Measurements from ENCODE around the gene CMPK1. TPM values are rescaled to one million over a fixed set of nuclear protein-coding genes. Genes with fewer than 3 reads are reported as not detected.

The CMPK1 gene
- total and polyA plus RNA-seq, 2 of the 4 experiments (the other 2 are of a cell fraction): 23.1 to 31.9 TPM

DNA sequence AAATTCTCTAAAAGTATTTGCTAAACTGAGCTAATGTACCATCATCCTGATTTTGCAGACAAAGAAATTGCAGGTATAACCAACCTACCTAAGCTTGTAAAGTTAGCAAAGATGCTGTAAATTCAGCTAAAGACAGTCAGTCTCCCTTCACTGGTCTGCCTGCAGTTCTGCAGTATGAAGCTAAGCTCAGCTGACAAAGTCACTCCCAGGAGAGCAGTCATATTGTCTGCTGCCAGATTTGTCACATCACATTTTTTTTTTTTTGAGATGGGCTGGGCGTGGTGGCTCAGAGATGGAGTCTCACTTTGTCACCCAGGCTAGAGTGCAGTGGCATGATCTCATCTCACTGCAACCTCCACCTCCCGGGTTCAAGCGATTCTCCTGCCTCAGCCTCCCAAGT is 8.9 kb upstream of the CMPK1 start:
- no peak overlapping the region for H3K23ac ChIP-seq (ENCODE audit: low read depth, low read length)
- no peak for TF ChIP-seq FOS (IDR thresholded peaks at IDR 0.05; ENCODE audit: low read depth, low read length)
- TF ChIP-seq MXI1 (IDR thresholded peaks at IDR 0.05; ENCODE audit: borderline replicate concordance, low read depth, low read length): no peak
- TF ChIP-seq CEBPB (IDR thresholded peaks at IDR 0.05; ENCODE audit: low read depth, low read length): no peak
- no peak overlapping the region for H3K14ac ChIP-seq (replicated peaks; ENCODE audit: low read depth, low read length)
- H3K9me1 ChIP-seq (ENCODE audit: insufficient read depth, low read length): no peaks in the 10 kb centered on the region
- no peak overlapping the region for H4K5ac ChIP-seq (ENCODE audit: low read depth, low read length)
- H3K36me3 ChIP-seq (ENCODE audit: control insufficient read depth, insufficient read depth, low read length): no peaks in the 10 kb centered on the region
- DNase-seq (no peak), ATAC-seq (ENCODE audit: low read depth) (no peak)
- ChIA-PET POLR2A (ENCODE audit: unreplicated experiment) (interaction anchor here (1.1 kb wide), 1 partner anchor 9 kb away, joined by 4 read pairs; the partner anchor contains the start of gene CMPK1), CTCF (no interaction called here)
- H4K8ac ChIP-seq (ENCODE audit: low read depth in 2 of 2, low read length in 2 of 2): no peak overlapping the region
- dilution Hi-C loops (cut with HindIII; ENCODE audit: low sequenced_read_pairs, unreplicated experiment): no loop called here
- no peaks in the 10 kb centered on the region for H3K27me3 ChIP-seq (ENCODE audit: control insufficient read depth, insufficient read depth, low read length)
- no peak overlapping the region for H3K18ac ChIP-seq (ENCODE audit: low read depth, low read length)
- H2BK5ac ChIP-seq (ENCODE audit: low read depth, low read length, poor library complexity, severe bottlenecking): no peak overlapping the region
- intact Hi-C loops (cut with micrococcal nuclease): no loop called here
- no peak overlapping the region for H2AK9ac ChIP-seq (replicated peaks; ENCODE audit: low read depth, low read length, poor library complexity)
- no peak overlapping the region for H2BK120ac ChIP-seq (ENCODE audit: low read depth, low read length)
- no peaks in the 10 kb centered on the region for H3K79me1 ChIP-seq (ENCODE audit: low read depth in 1 of 2, low read length in 2 of 2)
- no peak overlapping the region for H3K27ac ChIP-seq (ENCODE audit: insufficient read depth, low read length)
- no peak overlapping the region for H3K4me2 ChIP-seq (ENCODE audit: low read depth, low read length)
- H2BK15ac ChIP-seq (ENCODE audit: low read depth, low read length): no peak overlapping the region
- H2BK20ac ChIP-seq (ENCODE audit: low read depth, low read length): no peak overlapping the region
- H3K9me3 ChIP-seq (ENCODE audit: control insufficient read depth, insufficient read depth, low read length): no peaks in the 10 kb centered on the region
- no peak overlapping the region for H2AFZ ChIP-seq (replicated peaks; ENCODE audit: low read length, poor library complexity)
- H2AK5ac ChIP-seq (ENCODE audit: low read depth, low read length): no peak overlapping the region
- no peak overlapping the region for H4K91ac ChIP-seq (ENCODE audit: insufficient read depth, low read depth, low read length)
- no CpG with 5 or more reads among the region's 3 CpGs for WGBS, 2 experiments (ENCODE audit: extremely low coverage in 2 of 2, insufficient read length in 1 of 2)
- H3K4me3 ChIP-seq (ENCODE audit: insufficient read depth, low read depth, low read length): no peak overlapping the region
- H4K20me1 ChIP-seq (ENCODE audit: insufficient read depth, low read length): no peaks in the 10 kb centered on the region
- H3K9ac ChIP-seq (ENCODE audit: low read depth, low read length): no peak overlapping the region
- H3K4ac ChIP-seq (ENCODE audit: low read depth, low read length): no peak overlapping the region
- H3K4me1 ChIP-seq (ENCODE audit: control insufficient read depth, insufficient read depth, low read length): no peaks in the 10 kb centered on the region
- no peak overlapping the region for H3K56ac ChIP-seq (ENCODE audit: extremely low read depth, insufficient read depth, low read length)
- no TSS peak for BruUV-seq (replicated peaks)
- in situ Hi-C loops (cut with MboI; ENCODE audit: low sequenced_read_pairs): no loop called here
